Esophagus muscularis mucosa (tissue), 3 donors: ENCODE measurements around the gene MLLT3.

Experiments used
- POLR2A ChIP-seq: fragments of 450-650 bp; IDR thresholded peaks from one replicate; pipeline ENCODE4 v1.6.1; 2017; ENCODE audit warnings: antibody characterized with exemption, moderate library complexity, mild to moderate bottlenecking, low read depth
- POLR2AphosphoS5 ChIP-seq, 2 donors: sonication (generic); formaldehyde crosslinking; IDR thresholded peaks; one replicate each; pipeline ENCODE4 v1.6.1; 2017; ENCODE audit warnings: antibody characterized with exemption in 2 of 2
- TF ChIP-seq, protein P1 (sequence below), 3 experiments: fragments of 200-600 bp in 2 of 3; fragments of 450-650 bp in 1 of 3; sonication (generic) in 2 of 3; IDR thresholded peaks; one replicate each; pipeline ENCODE4 v1.5.1; 2017 to 2019; ENCODE audit warnings: antibody characterized with exemption in 3 of 3, mild to moderate bottlenecking in 2 of 3, moderate library complexity in 1 of 3

DNA sequence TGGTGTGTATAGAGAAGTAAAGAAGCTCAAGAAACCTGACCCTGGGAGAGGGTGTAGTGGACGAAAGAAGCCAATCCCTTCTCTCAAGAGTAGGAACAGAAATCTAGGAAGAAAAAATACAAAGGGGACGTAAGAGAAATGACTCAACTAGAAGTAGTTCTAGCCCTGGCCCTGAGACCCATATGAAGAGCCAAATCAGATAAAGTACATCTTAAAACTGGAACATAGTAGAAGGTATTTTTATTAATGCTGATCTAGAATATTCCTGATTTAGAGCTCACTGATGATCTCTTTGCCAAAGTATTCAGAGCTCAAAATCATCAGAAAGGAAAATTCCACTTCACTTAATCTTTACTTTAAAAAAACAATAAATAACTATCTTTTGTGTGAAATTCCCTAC lies 184.8 kb downstream of the MLLT3 start:
- TF ChIP-seq, protein P1, sequence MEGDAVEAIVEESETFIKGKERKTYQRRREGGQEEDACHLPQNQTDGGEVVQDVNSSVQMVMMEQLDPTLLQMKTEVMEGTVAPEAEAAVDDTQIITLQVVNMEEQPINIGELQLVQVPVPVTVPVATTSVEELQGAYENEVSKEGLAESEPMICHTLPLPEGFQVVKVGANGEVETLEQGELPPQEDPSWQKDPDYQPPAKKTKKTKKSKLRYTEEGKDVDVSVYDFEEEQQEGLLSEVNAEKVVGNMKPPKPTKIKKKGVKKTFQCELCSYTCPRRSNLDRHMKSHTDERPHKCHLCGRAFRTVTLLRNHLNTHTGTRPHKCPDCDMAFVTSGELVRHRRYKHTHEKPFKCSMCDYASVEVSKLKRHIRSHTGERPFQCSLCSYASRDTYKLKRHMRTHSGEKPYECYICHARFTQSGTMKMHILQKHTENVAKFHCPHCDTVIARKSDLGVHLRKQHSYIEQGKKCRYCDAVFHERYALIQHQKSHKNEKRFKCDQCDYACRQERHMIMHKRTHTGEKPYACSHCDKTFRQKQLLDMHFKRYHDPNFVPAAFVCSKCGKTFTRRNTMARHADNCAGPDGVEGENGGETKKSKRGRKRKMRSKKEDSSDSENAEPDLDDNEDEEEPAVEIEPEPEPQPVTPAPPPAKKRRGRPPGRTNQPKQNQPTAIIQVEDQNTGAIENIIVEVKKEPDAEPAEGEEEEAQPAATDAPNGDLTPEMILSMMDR (IDR thresholded peaks at IDR 0.05): no peak
- TF ChIP-seq POLR2AphosphoS5 (IDR thresholded peaks at IDR 0.05): no peak
- TF ChIP-seq POLR2A: no peak
